ENCODE measurements around the gene RETREG1. TPM values are rescaled to one million over a fixed set of nuclear protein-coding genes. Genes with fewer than 3 reads are reported as not detected.

The RETREG1 gene
- total RNA-seq, 1 donor from 2014 or later = 11.6 TPM

DNA sequence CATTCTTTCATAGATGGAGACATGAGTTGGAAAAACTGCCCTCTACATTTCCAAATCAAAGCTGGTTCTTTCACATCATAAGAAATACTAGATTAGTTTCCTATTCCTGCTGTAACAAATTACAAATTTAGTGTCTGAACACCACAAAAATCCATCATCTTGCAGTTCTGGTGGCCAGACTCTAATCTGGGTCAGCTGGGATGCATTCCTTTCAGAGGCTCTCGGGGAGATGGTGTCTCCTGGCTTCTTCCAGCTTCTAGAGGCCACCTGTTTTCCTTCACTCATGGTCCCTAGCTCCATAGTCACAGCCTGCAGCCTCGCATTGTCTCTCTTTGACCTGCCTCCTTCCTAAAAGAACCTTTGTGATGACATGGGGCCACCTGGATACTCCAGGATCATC lies 65.2 kb downstream of the RETREG1 start:
- no peaks in the 10 kb centered on the region for H3K36me3 Mint-ChIP-seq
- TF ChIP-seq, protein P1, sequence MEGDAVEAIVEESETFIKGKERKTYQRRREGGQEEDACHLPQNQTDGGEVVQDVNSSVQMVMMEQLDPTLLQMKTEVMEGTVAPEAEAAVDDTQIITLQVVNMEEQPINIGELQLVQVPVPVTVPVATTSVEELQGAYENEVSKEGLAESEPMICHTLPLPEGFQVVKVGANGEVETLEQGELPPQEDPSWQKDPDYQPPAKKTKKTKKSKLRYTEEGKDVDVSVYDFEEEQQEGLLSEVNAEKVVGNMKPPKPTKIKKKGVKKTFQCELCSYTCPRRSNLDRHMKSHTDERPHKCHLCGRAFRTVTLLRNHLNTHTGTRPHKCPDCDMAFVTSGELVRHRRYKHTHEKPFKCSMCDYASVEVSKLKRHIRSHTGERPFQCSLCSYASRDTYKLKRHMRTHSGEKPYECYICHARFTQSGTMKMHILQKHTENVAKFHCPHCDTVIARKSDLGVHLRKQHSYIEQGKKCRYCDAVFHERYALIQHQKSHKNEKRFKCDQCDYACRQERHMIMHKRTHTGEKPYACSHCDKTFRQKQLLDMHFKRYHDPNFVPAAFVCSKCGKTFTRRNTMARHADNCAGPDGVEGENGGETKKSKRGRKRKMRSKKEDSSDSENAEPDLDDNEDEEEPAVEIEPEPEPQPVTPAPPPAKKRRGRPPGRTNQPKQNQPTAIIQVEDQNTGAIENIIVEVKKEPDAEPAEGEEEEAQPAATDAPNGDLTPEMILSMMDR (conservative IDR thresholded peaks at IDR 0.05) = no peak
- H3K9me3 Mint-ChIP-seq = no peaks in the 10 kb centered on the region

DNA sequence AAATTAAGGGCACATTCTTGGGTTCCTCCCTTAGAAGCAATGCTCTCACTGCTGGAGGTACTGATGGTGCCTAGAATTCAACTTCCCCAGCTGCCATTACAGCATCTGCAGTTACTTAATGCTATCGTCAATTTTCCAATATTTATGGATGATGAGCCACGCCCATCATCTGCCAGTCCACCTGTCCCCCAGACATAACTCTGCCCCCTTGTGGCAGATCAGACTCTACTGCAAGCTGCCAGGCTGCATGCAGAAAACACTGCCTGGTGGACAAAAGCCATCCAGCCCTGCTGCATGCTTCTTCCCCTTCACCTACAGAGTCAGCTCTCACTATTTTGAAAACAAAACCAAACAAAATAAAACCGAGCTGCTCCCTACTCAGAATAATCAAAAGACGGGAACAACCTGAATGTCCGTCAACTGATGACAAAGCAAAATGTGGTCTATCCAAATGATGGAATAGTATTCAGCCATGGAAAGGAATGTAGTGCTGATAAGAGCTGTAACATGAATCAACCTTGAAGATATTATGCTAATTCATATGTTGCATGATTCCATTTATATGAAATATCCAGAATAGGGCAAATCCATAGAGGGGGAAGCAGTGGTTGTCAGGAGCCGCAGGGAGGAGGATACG lies 66.4 kb downstream of the RETREG1 start:
- DNase-seq (ENCODE audit: extremely low spot score, unreplicated experiment) = no peak
- Mint-ChIP-seq H3K4me3 (no peak overlapping the region), H3K36me3 (no peaks in the 10 kb centered on the region), H3K27ac (no peak overlapping the region), H3K9me3 (no peaks in the 10 kb centered on the region), H3K27me3 (no peaks in the 10 kb centered on the region), H3K4me1 (ENCODE audit: unreplicated experiment) (peaks cover 4% of the 10 kb centered on the region)
- TF ChIP-seq, protein P1 (conservative IDR thresholded peaks at IDR 0.05) = peak; percentile 73

More for the DNA sequence above, 65.2 kb downstream of the RETREG1 start:
- Mint-ChIP-seq H3K4me3 (no peak overlapping the region), H3K27me3 (no peaks in the 10 kb centered on the region), H3K27ac (no peak overlapping the region), H3K4me1 (ENCODE audit: unreplicated experiment) (peaks cover 4% of the 10 kb centered on the region)
- DNase-seq (ENCODE audit: extremely low spot score, unreplicated experiment) = no peak

DNA sequence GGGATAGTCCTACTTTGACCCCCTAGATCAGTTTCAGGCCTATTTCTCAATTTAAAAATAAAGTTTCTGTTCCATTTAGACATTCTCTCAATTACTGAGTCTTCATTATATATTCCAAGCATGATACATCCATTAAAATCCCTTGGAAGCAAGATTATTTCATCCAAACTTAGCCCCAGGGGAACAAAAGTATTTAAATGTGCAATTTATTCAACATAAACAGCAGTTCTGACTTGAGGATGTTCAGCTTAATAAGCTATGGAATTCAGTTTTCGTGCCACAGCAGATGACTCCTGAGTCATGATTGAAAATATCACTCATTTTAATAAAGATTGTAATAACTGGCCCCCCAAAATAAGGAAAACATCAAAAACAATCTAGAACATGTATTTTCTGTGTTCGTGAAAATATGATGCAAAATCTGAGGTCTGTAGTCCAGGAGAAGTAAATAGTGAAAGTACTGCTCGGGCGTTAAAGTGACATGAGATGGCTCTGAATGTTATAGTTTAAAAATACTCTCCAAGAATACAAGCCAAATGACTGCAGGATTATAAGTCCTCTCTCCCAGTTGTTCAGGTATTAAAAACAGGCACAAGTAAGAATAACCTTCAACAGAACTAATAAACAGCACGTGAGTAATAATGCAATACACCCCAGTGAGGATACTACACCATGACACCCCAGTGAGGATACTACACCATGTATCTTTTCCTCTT lies 67.1 kb downstream of the RETREG1 start:
- TF ChIP-seq, protein P1 (conservative IDR thresholded peaks at IDR 0.05) = no peak
- DNase-seq (ENCODE audit: extremely low spot score, unreplicated experiment) = no peak
- Mint-ChIP-seq H3K4me3 (no peak overlapping the region), H3K27me3 (no peaks in the 10 kb centered on the region), H3K36me3 (no peaks in the 10 kb centered on the region), H3K27ac (no peak overlapping the region), H3K9me3 (no peaks in the 10 kb centered on the region), H3K4me1 (ENCODE audit: unreplicated experiment) (peaks cover 4% of the 10 kb centered on the region)

DNA sequence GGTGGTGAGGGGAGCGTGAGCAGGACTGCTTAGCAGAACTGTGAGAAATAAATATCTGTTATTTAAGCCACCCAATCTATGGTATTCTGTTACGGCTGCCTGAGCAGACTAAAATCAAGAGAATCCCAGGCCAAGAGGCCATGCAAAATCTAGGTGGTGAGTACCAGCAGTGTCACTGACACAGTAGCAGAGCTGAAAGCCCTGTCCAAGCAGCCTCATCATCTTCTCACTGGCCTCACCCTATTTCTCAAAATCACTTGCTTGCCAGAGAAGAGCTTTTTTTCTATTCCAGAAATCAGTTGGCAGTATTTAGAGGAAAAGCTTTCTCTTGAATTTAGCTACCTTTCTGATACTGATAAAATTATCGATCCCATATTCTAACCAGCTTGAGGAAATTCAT lies 68.0 kb downstream of the RETREG1 start:
- Mint-ChIP-seq H3K9me3 (no peaks in the 10 kb centered on the region), H3K4me1 (ENCODE audit: unreplicated experiment) (peaks cover 4% of the 10 kb centered on the region), H3K4me3 (no peak overlapping the region), H3K27me3 (no peaks in the 10 kb centered on the region), H3K27ac (no peak overlapping the region), H3K36me3 (no peaks in the 10 kb centered on the region)
- TF ChIP-seq, protein P1 (conservative IDR thresholded peaks at IDR 0.05) = no peak
- DNase-seq (ENCODE audit: extremely low spot score, unreplicated experiment) = no peak

DNA sequence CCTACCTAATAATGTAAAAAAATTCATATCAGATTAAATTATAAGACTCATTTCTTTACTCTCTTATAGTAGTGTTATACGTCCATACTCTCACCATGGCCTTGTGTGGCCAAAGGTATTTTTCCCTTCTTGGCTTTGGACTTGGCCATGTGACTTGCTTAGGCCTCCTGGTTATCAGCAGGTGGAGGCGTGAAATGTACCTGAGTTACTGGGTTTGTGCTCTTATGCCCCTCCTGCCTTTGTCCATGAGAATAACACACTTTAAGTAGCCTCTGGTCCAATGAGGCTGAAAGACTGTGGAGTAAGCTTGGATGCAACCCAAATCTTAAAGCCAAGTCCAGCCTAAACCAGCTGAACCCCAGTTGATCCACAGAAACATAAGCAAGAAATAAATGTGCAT lies 68.7 kb downstream of the RETREG1 start:
- H3K36me3 Mint-ChIP-seq = no peaks in the 10 kb centered on the region
- TF ChIP-seq, protein P1 (conservative IDR thresholded peaks at IDR 0.05) = no peak
- DNase-seq (ENCODE audit: extremely low spot score, unreplicated experiment) = no peak
- H3K27ac Mint-ChIP-seq = no peak overlapping the region
- H3K27me3 Mint-ChIP-seq = no peaks in the 10 kb centered on the region
- H3K4me1 Mint-ChIP-seq (ENCODE audit: unreplicated experiment) = peaks cover 4% of the 10 kb centered on the region
- H3K9me3 Mint-ChIP-seq = no peaks in the 10 kb centered on the region
- no peak overlapping the region for H3K4me3 Mint-ChIP-seq
